K562 (cell line): Measurements from ENCODE around the gene PALMD. TPM values are rescaled to one million over a fixed set of nuclear protein-coding genes. Genes with fewer than 3 reads are reported as not detected.

Experiments used
- ATAC-seq: fragments of 200-7000 bp; cut with Tn5 transposase; 3 replicates; pipeline ENCODE4 v1.9.1; 2020; ENCODE audit warnings: moderate library complexity
- BruUV-seq: library from RNA; stranded (reverse); fragments of 400-500 nt; replicated peaks from 2 replicates; lab custom pipeline; 2021; lab: Mats Ljungman, UMichigan
- CTCF ChIA-PET: fragments of 300-600 bp; formaldehyde crosslinking; extraction: SDS; loops from one replicate; lab custom pipeline; 2021; ENCODE audit warnings: low intra/inter-chr PET ratio; lab: Yijun Ruan, JAX
- POLR2A ChIA-PET: fragments of 300-600, 350-650 bp; sonication (Branson Sonifier 250); formaldehyde crosslinking; extraction: SDS; loops from one replicate; lab custom pipeline; 2021; ENCODE audit warnings: antibody characterized with exemption, inconsistent platforms; lab: Yijun Ruan, JAX
- DNase-seq, 4 experiments: peaks; one replicate each; pipeline versions ENCODE4 v3.0.0 to v3.0.0-alpha.2; 2011 to 2018; ENCODE audit warnings: low spot score in 3 of 4, mixed read lengths in 3 of 4; ENCODE audit errors: extremely low read depth in 1 of 4
- FAIRE-seq: peaks from 2 replicates; lab custom pipeline; 2011; peaks lifted over from hg19 to GRCh38; lab: Jason Lieb, UNC
- H2AFZ ChIP-seq: 2 replicates; pipeline ENCODE4 v1.6.0; 2011; ENCODE audit warnings: low read depth, low read length, control low read depth, inconsistent platforms
- H3K27ac ChIP-seq: fragments of 200-600 bp; 3 replicates; pipeline ENCODE4 v1.8.0; 2011; ENCODE audit warnings: low read depth, mild to moderate bottlenecking, control low read depth, inconsistent platforms, low read length, moderate library complexity, mixed read lengths; ENCODE audit errors: extremely low read depth
- H3K27me3 ChIP-seq, 2 experiments: fragments of 300-600 bp in 1 of 2; 2 replicates in 1 of 2; 3 replicates in 1 of 2; pipeline versions ENCODE4 v1.6.0 to v1.8.0; 2011; ENCODE audit warnings: inconsistent platforms in 2 of 2, low read length in 2 of 2, mild to moderate bottlenecking in 1 of 2, mixed read lengths in 1 of 2, moderate library complexity in 1 of 2; ENCODE audit not compliant: control insufficient read depth in 2 of 2, insufficient read depth in 2 of 2
- H3K36me3 ChIP-seq: fragments of 300-600 bp; 3 replicates; pipeline ENCODE4 v1.8.0; 2011; ENCODE audit warnings: mild to moderate bottlenecking, low read length, inconsistent platforms; ENCODE audit not compliant: control insufficient read depth, insufficient read depth
- H3K4me1 ChIP-seq, 2 experiments: fragments of 200-600 bp in 1 of 2; replicated peaks in 1 of 2; 2 replicates in 1 of 2; 3 replicates in 1 of 2; pipeline versions ENCODE4 v1.5.1 to v1.8.0; 2011; ENCODE audit warnings: inconsistent platforms in 2 of 2, low read length in 2 of 2, mild to moderate bottlenecking in 1 of 2, mixed read lengths in 1 of 2, moderate library complexity in 1 of 2; ENCODE audit not compliant: control insufficient read depth in 2 of 2, insufficient read depth in 2 of 2
- H3K4me2 ChIP-seq: 2 replicates; pipeline ENCODE4 v1.6.1; 2011; ENCODE audit warnings: low read length, control low read depth, inconsistent platforms, mixed read lengths; ENCODE audit not compliant: insufficient read depth
- H3K4me3 ChIP-seq: fragments of 200-600 bp; sonication (generic), shearing (Covaris generic); 2 replicates; pipeline ENCODE4 v1.5.1; 2016; ENCODE audit warnings: control low read depth, inconsistent platforms
- H3K79me2 ChIP-seq: fragments of 200-600 bp; 3 replicates; pipeline ENCODE4 v1.8.0; 2011; ENCODE audit warnings: low read length, inconsistent platforms; ENCODE audit not compliant: control insufficient read depth, insufficient read depth
- H3K9ac ChIP-seq, 2 experiments: 2 replicates each; pipeline versions ENCODE4 v1.6.0 to v1.6.1; 2011; ENCODE audit warnings: low read depth in 2 of 2, low read length in 2 of 2, control low read depth in 1 of 2, inconsistent platforms in 1 of 2, mild to moderate bottlenecking in 1 of 2, mixed read lengths in 1 of 2; ENCODE audit not compliant: insufficient read depth in 1 of 2
- H3K9me1 ChIP-seq: one replicate; pipeline ENCODE4 v1.6.0; 2011; ENCODE audit warnings: inconsistent platforms, mild to moderate bottlenecking, low read length, moderate library complexity; ENCODE audit not compliant: control insufficient read depth, insufficient read depth
- H3K9me3 ChIP-seq: replicated peaks from 2 replicates; pipeline ENCODE4 v1.5.1; 2011; ENCODE audit warnings: low read depth, low read length, inconsistent platforms; ENCODE audit not compliant: control insufficient read depth, insufficient read depth
- H4K20me1 ChIP-seq: replicated peaks from 2 replicates; pipeline ENCODE4 v1.6.1; 2011; ENCODE audit warnings: low read length, inconsistent platforms, mixed read lengths; ENCODE audit not compliant: control insufficient read depth, insufficient read depth
- HNRNPK ChIP-seq: fragments of 200-400 bp; formaldehyde crosslinking; IDR thresholded peaks from one replicate; pipeline ENCODE4 v1.6.1; 2018; ENCODE audit warnings: mild to moderate bottlenecking, low read depth, low read length; ENCODE audit not compliant: poor library complexity, severe bottlenecking
- RREB1 ChIP-seq: fragments of 250-450 bp; sonication (Bioruptor Pico); IDR thresholded peaks from 2 replicates; pipeline ENCODE4 v1.4.0; 2020
- TEAD1 ChIP-seq, 2 experiments: fragments of 450-650 bp in 1 of 2; sonication (generic) in 1 of 2; formaldehyde crosslinking; IDR thresholded peaks; 2 replicates each; pipeline versions ENCODE4 v1.4.0 to v1.8.0; 2020 to 2022; ENCODE audit warnings: mild to moderate bottlenecking in 2 of 2, missing genetic modification reagents in 1 of 2
- YY1 ChIP-seq, 3 experiments: IDR thresholded peaks; 2 replicates each; pipeline ENCODE4 v1.6.1; 2011; ENCODE audit warnings: low read length in 2 of 3, mild to moderate bottlenecking in 2 of 3, moderate library complexity in 2 of 3, borderline replicate concordance in 1 of 3, control low read depth in 1 of 3, low read depth in 1 of 3; ENCODE audit not compliant: insufficient read depth in 3 of 3, insufficient replicate concordance in 2 of 3, control insufficient read depth in 1 of 3, insufficient read length in 1 of 3; ENCODE audit errors: extremely low read depth in 1 of 3
- ZNF316 ChIP-seq: fragments of 450-650 bp; IDR thresholded peaks from 2 replicates; pipeline ENCODE4 v1.6.1; 2016
- ZNF561 ChIP-seq: fragments of 450-650 bp; formaldehyde crosslinking; conservative IDR thresholded peaks from 2 replicates; pipeline ENCODE4 v1.4.0; 2020; ENCODE audit warnings: mild to moderate bottlenecking, moderate library complexity
- ZNF609 ChIP-seq: sonication (generic); formaldehyde crosslinking; IDR thresholded peaks from 2 replicates; pipeline ENCODE4 v1.8.1; 2023; ENCODE audit warnings: missing genetic modification reagents, mild to moderate bottlenecking, borderline replicate concordance
- ZNF655 ChIP-seq: fragments of 250-450 bp; sonication (Bioruptor Pico); IDR thresholded peaks from 2 replicates; pipeline ENCODE4 v1.5.0; 2021
- ZNF707 ChIP-seq: fragments of 250-450 bp; sonication (Bioruptor Pico); conservative IDR thresholded peaks from 2 replicates; pipeline ENCODE4 v1.8.0; 2022; ENCODE audit warnings: inconsistent platforms, mild to moderate bottlenecking, moderate library complexity
- ZNF717 ChIP-seq: fragments of 250-450 bp; sonication (Bioruptor Pico); IDR thresholded peaks from 2 replicates; pipeline ENCODE4 v1.5.0; 2021
- WGBS: fragments of 100-300 bp; shearing (Covaris generic); methylation state at CpG from one replicate; pipeline ENCODE4 v1.1.6; 2016; ENCODE audit warnings: low coverage, mixed read lengths; ENCODE audit not compliant: insufficient coverage; ENCODE audit errors: missing lambda C conversion rate; 5-methylcytosine and 5-hydroxymethylcytosine counted together
- in situ Hi-C: fragments of 300-500 bp; cut with MboI; formaldehyde crosslinking; loops from 4 replicates; pipeline ENCODE4 v1.15.0; 2018; ENCODE audit warnings: inconsistent platforms, mixed read lengths
- intact Hi-C: fragments of 100-400 bp; cut with micrococcal nuclease; formaldehyde crosslinking; loops from 2 replicates; pipeline ENCODE4 v1.14.2; 2022
- polyA plus RNA-seq, 8 experiments: library from polyadenylated mRNA; depleted of rRNA in 4 of 8; stranded (reverse) in 5 of 8; unstranded in 3 of 8; fragments of >200 nt; fragmentation: Nextera tagmentation in 2 of 8; fragmentation: Illumina TruSeq in 1 of 8; extraction: Ambion mirVana in 2 of 8; extraction: Trizol in 1 of 8; gene quantifications; 2 replicates each; pipeline versions ENCODE4 v1.2.1 to v1.2.3, GENCODE V29; 2011 to 2014; ENCODE audit warnings: inconsistent platforms in 1 of 8, missing spikeins in 1 of 8
- total RNA-seq, 7 experiments: library from RNA; depleted of rRNA in 6 of 7; stranded (reverse); fragments of >200 nt in 6 of 7; fragmentation: Illumina TruSeq in 2 of 7; extraction: Trizol in 2 of 7; gene quantifications; 2 replicates each; pipeline versions ENCODE4 v1.2.1 to v1.2.3, GENCODE V29; 2011 to 2021; ENCODE audit warnings: low replicate concordance in 1 of 7

PALMD gene
- total and polyA plus RNA-seq, 9 of the 15 experiments (the other 6 are each of a cell fraction or from before 2014, with no cell fraction given) = 2.7 to 13.5 (median 5.4) TPM

DNA sequence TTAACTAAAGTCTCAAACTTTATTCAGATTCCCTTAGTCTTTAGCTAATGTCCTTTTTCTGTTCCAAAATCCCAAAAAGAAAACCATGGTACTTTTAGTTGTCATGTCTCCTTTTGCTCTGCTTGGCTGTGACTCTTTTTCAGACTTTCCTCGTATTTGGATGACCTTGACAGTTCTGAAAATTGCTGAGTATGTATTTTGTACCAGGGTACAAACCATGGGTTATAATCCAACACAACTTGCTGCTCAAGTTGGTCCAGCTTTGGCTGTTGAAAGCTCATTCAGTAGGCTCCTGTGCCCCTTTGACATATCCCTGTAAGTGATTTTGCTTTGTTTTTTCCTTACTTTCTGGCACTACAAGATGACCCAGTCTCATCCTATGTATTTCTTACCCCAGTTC, 51.7 kb downstream of the PALMD start:
- FAIRE-seq = no peak
- WGBS = 4% methylated on average over 1 of the region's 1 CpG
- no peak for TF ChIP-seq ZNF561
- no peak for TF ChIP-seq TEAD1 (CRISPR knock-in tag; IDR thresholded peaks at IDR 0.05)
- no peak for TF ChIP-seq ZNF609 (CRISPR knock-in tag)
- TF ChIP-seq ZNF707 (CRISPR knock-in tag) = no peak
- TF ChIP-seq ZNF655 (CRISPR knock-in tag) = no peak
- peak; percentile 94 for TF ChIP-seq ZNF316
- TF ChIP-seq RREB1 = no peak
- TF ChIP-seq HNRNPK = no peak
- no peak for TF ChIP-seq ZNF717 (CRISPR knock-in tag)
- TF ChIP-seq YY1 (IDR thresholded peaks at IDR 0.05; ENCODE audit: borderline replicate concordance in 1 of 3, control insufficient read depth in 1 of 3, extremely low read depth in 1 of 3, insufficient read depth in 3 of 3, insufficient read length in 1 of 3, insufficient replicate concordance in 2 of 3, low read depth in 1 of 3, low read length in 2 of 3) = no peak

More for the DNA sequence above, 51.7 kb downstream of the PALMD start:
- Histone ChIP-seq H4K20me1 (no peaks in the 10 kb centered on the region), H3K79me2 (no peaks in the 10 kb centered on the region), H3K4me1 (no peaks in the 10 kb centered on the region), H3K4me3 (no peak overlapping the region), H3K27me3 (no peaks in the 10 kb centered on the region; a peak in 1 of 5 replicates), H3K9me1 (no peaks in the 10 kb centered on the region), H3K36me3 (no peaks in the 10 kb centered on the region), H3K9ac (no peak overlapping the region), H3K4me2 (no peak overlapping the region), H2AFZ (no peak overlapping the region), H3K27ac (no peak overlapping the region), H3K9me3 (no peaks in the 10 kb centered on the region)
- POLR2A ChIA-PET = interaction anchor here (1.4 kb wide), 1 partner anchor 13 kb away, joined by 3 read pairs; no protein-coding TSS in a partner anchor
- no TSS peak for BruUV-seq
- DNase-seq (no peak), ATAC-seq (no peak)
- CTCF ChIA-PET = no interaction called here
- intact Hi-C loops = no loop called here
- in situ Hi-C loops = no loop called here
